Osteocyte (in vitro differentiated cells): ENCODE results near the gene MCF2L2. TPM values are rescaled to one million over a fixed set of nuclear protein-coding genes. Genes with fewer than 3 reads are reported as not detected.
A peak's percentile ranks its signal among the peaks of the same experiment; 100 is the strongest.
"Not testable (repeated sequence)": the region's sequence is repeated elsewhere in the genome, so short reads cannot be mapped to it uniquely, and the experiment has no call there.

Experiments used
- DNase-seq: peaks from one replicate; pipeline ENCODE4 v3.0.0; 2021; ENCODE audit warnings: mixed read lengths; ENCODE audit not compliant: unreplicated experiment; ENCODE audit errors: extremely low spot score
- H3K27ac Mint-ChIP-seq: one replicate; pipeline ENCODE4 v1.8.0; 2021; ENCODE audit warnings: mild to moderate bottlenecking, mixed read lengths; ENCODE audit not compliant: unreplicated experiment
- H3K27me3 Mint-ChIP-seq: one replicate; pipeline ENCODE4 v1.8.0; 2021; ENCODE audit warnings: mixed read lengths; ENCODE audit not compliant: unreplicated experiment
- H3K36me3 Mint-ChIP-seq: one replicate; pipeline ENCODE4 v1.8.0; 2021; ENCODE audit warnings: mixed read lengths; ENCODE audit not compliant: unreplicated experiment
- H3K4me1 Mint-ChIP-seq: one replicate; pipeline ENCODE4 v1.8.0; 2021; ENCODE audit warnings: mixed read lengths; ENCODE audit not compliant: unreplicated experiment
- H3K4me3 Mint-ChIP-seq: one replicate; pipeline ENCODE4 v1.8.0; 2021; ENCODE audit warnings: mild to moderate bottlenecking, moderate library complexity, mixed read lengths; ENCODE audit not compliant: unreplicated experiment
- H3K9me3 Mint-ChIP-seq: one replicate; pipeline ENCODE4 v1.8.0; 2021; ENCODE audit warnings: mixed read lengths; ENCODE audit not compliant: unreplicated experiment
- CTCF ChIP-seq: fragments of 200-600 bp; sonication (generic); IDR thresholded peaks from 2 replicates; pipeline ENCODE4 v1.5.0; 2021; ENCODE audit warnings: antibody characterized with exemption, mild to moderate bottlenecking, moderate library complexity
- total RNA-seq: library from RNA; stranded (reverse); gene quantifications from 2 replicates; pipeline ENCODE4 v1.2.1, GENCODE V29; 2021

Gene MCF2L2
- total RNA-seq, 1 donor from 2014 or later: 1.7 TPM

- DNase-seq: no peak
- no peak overlapping the region for H3K4me3 Mint-ChIP-seq
- H3K4me1 Mint-ChIP-seq: peaks cover 37% of the 10 kb centered on the region
- no peaks in the 10 kb centered on the region for H3K9me3 Mint-ChIP-seq
- no peaks in the 10 kb centered on the region for H3K36me3 Mint-ChIP-seq
- peak overlapping the region; percentile 60 for H3K27ac Mint-ChIP-seq
- no peak for TF ChIP-seq CTCF
- no peaks in the 10 kb centered on the region for H3K27me3 Mint-ChIP-seq
Measured at GRCh38 chr3:183377307-183377959, 51.0 kb downstream of the MCF2L2 start.

- no peak overlapping the region for H3K27ac Mint-ChIP-seq
- DNase-seq: no peak
- no peaks in the 10 kb centered on the region for H3K36me3 Mint-ChIP-seq
- H3K27me3 Mint-ChIP-seq: no peaks in the 10 kb centered on the region
- no peak overlapping the region for H3K4me3 Mint-ChIP-seq
- H3K4me1 Mint-ChIP-seq: peaks cover 47% of the 10 kb centered on the region
- TF ChIP-seq CTCF: no peak
- H3K9me3 Mint-ChIP-seq: no peaks in the 10 kb centered on the region
Measured at GRCh38 chr3:183375787-183376186, 52.6 kb downstream of the MCF2L2 start.

- Mint-ChIP-seq H3K27ac (peak overlapping the region; percentile 62), H3K4me3 (no peak overlapping the region), H3K9me3 (no peaks in the 10 kb centered on the region), H3K27me3 (no peaks in the 10 kb centered on the region), H3K4me1 (peaks cover 51% of the 10 kb centered on the region), H3K36me3 (no peaks in the 10 kb centered on the region)
- TF ChIP-seq CTCF: no peak
- no peak for DNase-seq
Measured at GRCh38 chr3:183375337-183375736, 53.1 kb downstream of the MCF2L2 start.

GRCh38 chr3:183372911-183373310, 55.5 kb downstream of the MCF2L2 start:
- Mint-ChIP-seq H3K27me3 (no peaks in the 10 kb centered on the region), H3K27ac (no peak overlapping the region), H3K36me3 (no peaks in the 10 kb centered on the region), H3K4me3 (no peak overlapping the region), H3K9me3 (peaks cover 7% of the 10 kb centered on the region), H3K4me1 (peaks cover 64% of the 10 kb centered on the region)
- no peak for TF ChIP-seq CTCF
- no peak for DNase-seq

GRCh38 chr3:183371600-183371968, 56.8 kb downstream of the MCF2L2 start:
- Mint-ChIP-seq H3K27ac (peak overlapping the region; percentile 95), H3K4me1 (peaks cover 54% of the 10 kb centered on the region)
- not testable (repeated sequence) for H3K4me3 Mint-ChIP-seq, H3K9me3 Mint-ChIP-seq, H3K27me3 Mint-ChIP-seq, H3K36me3 Mint-ChIP-seq, DNase-seq
